ENCODE measurements around the gene MRPS24.
"Not testable (repeated sequence)": the region's sequence is repeated elsewhere in the genome, so short reads cannot be mapped to it uniquely, and the experiment has no call there.

Gene MRPS24

DNA sequence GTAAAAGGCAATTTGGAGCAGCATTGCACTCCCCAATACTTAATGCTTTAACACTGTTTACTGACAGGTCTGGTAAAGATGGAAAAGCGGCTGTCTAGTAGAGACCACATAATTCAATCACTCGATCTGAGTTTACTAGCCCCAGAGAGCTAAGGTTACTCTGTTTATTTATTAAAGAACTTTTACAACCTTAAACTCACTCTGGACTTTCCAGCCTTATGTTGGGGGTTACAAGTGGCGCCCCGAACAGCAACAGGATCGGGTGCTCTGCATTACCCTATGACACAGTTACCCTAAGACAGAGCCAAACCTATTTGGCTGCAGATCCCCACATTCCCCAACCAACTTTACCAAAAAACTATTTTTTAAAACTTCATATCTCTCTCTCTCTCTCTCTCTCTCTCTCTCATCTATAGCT, 43.9 kb downstream of the MRPS24 start:
- Histone ChIP-seq H3K27ac (ENCODE audit: low read length) (no peak overlapping the region), H3K36me3 (ENCODE audit: insufficient read depth, low read depth, low read length) (no peaks in the 10 kb centered on the region), H3K9me3 (ENCODE audit: insufficient read depth, low read depth, low read length) (no peaks in the 10 kb centered on the region), H3K27me3 (ENCODE audit: insufficient read depth, low read length) (no peaks in the 10 kb centered on the region), H3K4me1 (ENCODE audit: insufficient read depth, low read length) (peaks cover 12% of the 10 kb centered on the region; the same call in 1 of the 2 replicates), H3K9ac (ENCODE audit: low read depth, low read length) (no peak overlapping the region), H3K4me3 (ENCODE audit: low read length) (no peak overlapping the region)

DNA sequence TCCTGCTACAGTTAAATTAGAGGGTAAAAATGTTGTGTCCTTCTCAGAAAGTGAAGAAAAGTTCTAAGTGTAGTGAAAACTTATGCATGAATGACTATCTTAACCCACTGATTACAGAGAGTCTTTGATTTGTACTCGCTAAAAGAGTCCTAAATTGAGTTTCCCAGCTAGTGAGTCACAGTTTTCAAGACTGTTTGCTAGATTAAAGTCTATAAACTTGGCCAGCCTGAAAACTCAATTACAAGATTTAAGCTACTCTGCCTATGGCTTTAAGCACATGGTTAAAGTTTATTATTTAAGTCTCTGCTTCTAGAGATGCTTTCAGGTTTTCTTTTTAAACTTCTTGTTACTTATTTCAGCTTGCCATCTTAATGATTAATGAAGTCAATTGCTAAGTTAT, 44.4 kb downstream of the MRPS24 start:
- H3K4me3 ChIP-seq (ENCODE audit: low read length) = no peak overlapping the region
- no peak overlapping the region for H3K27ac ChIP-seq (ENCODE audit: low read length)
- H3K4me1 ChIP-seq (ENCODE audit: insufficient read depth, low read length) = peaks cover 12% of the 10 kb centered on the region; the same call in 1 of the 2 replicates
- H3K27me3 ChIP-seq (ENCODE audit: insufficient read depth, low read length) = no peaks in the 10 kb centered on the region
- no peaks in the 10 kb centered on the region for H3K9me3 ChIP-seq (ENCODE audit: insufficient read depth, low read depth, low read length)
- H3K36me3 ChIP-seq (ENCODE audit: insufficient read depth, low read depth, low read length) = no peaks in the 10 kb centered on the region
- no peak overlapping the region for H3K9ac ChIP-seq (ENCODE audit: low read depth, low read length)

DNA sequence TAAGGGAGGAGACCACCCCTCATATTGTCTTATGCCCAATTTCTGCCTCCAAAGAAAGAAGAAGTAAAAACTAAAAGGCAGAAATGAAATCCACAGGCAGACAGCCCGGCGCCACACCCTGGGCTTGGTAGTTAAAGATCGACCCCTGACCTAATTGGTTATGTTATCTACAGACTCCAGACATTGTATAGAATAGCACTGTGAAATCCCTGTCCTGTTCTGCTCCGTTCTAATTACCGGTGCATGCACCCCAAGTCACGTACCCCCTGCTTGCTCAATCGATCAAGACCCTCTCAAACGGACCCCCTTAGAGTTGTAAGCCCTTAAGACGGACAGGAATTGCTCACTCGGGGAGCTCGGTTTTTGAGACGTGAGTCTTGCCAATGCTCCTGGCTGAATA, 44.8 kb downstream of the MRPS24 start:
- H3K27me3 ChIP-seq (ENCODE audit: insufficient read depth, low read length); H3K4me3 ChIP-seq (ENCODE audit: low read length); H3K9me3 ChIP-seq (ENCODE audit: insufficient read depth, low read depth, low read length); H3K27ac ChIP-seq (ENCODE audit: low read length); H3K36me3 ChIP-seq (ENCODE audit: insufficient read depth, low read depth, low read length); H3K9ac ChIP-seq (ENCODE audit: low read depth, low read length): not testable (repeated sequence)
- peaks cover 12% of the 10 kb centered on the region; the same call in 1 of the 2 replicates for H3K4me1 ChIP-seq (ENCODE audit: insufficient read depth, low read length)

DNA sequence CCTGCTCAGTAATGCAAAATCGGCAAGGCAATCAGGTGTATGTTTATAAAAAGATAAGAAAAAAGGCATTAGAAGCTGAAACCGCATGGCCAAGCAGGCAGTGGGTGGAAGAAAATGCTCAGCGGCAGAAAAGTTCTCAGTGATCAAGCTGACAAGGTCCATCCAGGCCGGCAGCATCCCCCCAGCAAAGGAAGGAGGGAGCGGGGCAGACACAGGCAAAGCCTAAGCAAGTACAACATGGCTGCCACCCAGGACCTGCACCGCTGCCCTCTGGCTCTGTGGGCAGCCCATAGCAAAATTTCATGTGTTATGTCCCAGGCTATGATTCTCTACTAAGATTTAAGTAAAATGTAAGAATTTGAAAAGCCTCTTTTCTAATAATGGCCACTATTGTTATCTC, 45.4 kb downstream of the MRPS24 start:
- H3K4me1 ChIP-seq (ENCODE audit: insufficient read depth, low read length) = peaks cover 12% of the 10 kb centered on the region; the same call in 1 of the 2 replicates
- H3K4me3 ChIP-seq (ENCODE audit: low read length) = no peak overlapping the region
- H3K9ac ChIP-seq (ENCODE audit: low read depth, low read length) = no peak overlapping the region
- no peaks in the 10 kb centered on the region for H3K36me3 ChIP-seq (ENCODE audit: insufficient read depth, low read depth, low read length)
- no peak overlapping the region for H3K27ac ChIP-seq (ENCODE audit: low read length)
- no peaks in the 10 kb centered on the region for H3K27me3 ChIP-seq (ENCODE audit: insufficient read depth, low read length)
- no peaks in the 10 kb centered on the region for H3K9me3 ChIP-seq (ENCODE audit: insufficient read depth, low read depth, low read length)

DNA sequence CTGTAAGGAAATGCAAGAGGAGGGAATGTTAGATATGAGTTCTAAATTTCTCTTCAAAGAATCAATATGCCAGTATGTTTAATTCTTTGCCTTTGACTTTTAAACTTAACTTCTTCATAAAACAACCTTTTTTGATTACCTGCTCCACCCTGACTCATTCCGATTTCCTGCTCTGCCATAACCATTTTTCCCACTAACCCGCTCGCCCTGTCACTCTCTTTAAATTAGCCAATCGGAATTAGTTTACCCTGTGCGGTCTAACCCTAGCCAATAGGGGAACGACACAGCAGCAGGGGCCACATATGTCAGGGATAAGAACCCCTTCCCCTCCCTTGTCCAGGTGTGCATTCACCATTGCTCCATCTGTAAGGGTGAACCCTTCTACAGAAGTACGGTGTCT, 45.9 kb downstream of the MRPS24 start:
- H3K9ac ChIP-seq (ENCODE audit: low read depth, low read length); H3K9me3 ChIP-seq (ENCODE audit: insufficient read depth, low read depth, low read length); H3K27me3 ChIP-seq (ENCODE audit: insufficient read depth, low read length); H3K27ac ChIP-seq (ENCODE audit: low read length); H3K36me3 ChIP-seq (ENCODE audit: insufficient read depth, low read depth, low read length); H3K4me3 ChIP-seq (ENCODE audit: low read length): not testable (repeated sequence)
- H3K4me1 ChIP-seq (ENCODE audit: insufficient read depth, low read length) = peaks cover 12% of the 10 kb centered on the region; the same call in 1 of the 2 replicates
